Smooth muscle cell (in vitro differentiated cells): ENCODE data around the gene COL6A2. TPM values are rescaled to one million over a fixed set of nuclear protein-coding genes. Genes with fewer than 3 reads are reported as not detected.

Source experiments
- DNase-seq: peaks from one replicate; lab custom pipeline; 2025; ENCODE audit not compliant: unreplicated experiment; lab: John Stamatoyannopoulos, UW
- H2AFZ ChIP-seq: fragments of 200-600 bp; sonication (generic); 2 replicates; pipeline ENCODE4 v1.6.0; 2016; ENCODE audit warnings: antibody characterized with exemption, low read depth, mild to moderate bottlenecking
- H3F3A ChIP-seq: fragments of 200-600 bp; sonication (generic); 2 replicates; pipeline ENCODE4 v1.6.0; 2017; ENCODE audit warnings: antibody characterized with exemption, low read depth
- H3K27ac ChIP-seq: fragments of 200-600 bp; sonication (generic); 2 replicates; pipeline ENCODE4 v1.5.1; 2016; ENCODE audit warnings: low read depth, mild to moderate bottlenecking
- H3K27me3 ChIP-seq: fragments of 200-600 bp; sonication (generic); 2 replicates; pipeline ENCODE4 v1.6.1; 2016; ENCODE audit warnings: low read depth, mild to moderate bottlenecking
- H3K36me3 ChIP-seq: fragments of 200-600 bp; sonication (generic); 2 replicates; pipeline ENCODE4 v1.5.1; 2016; ENCODE audit warnings: low read depth
- H3K4me1 ChIP-seq: fragments of 200-600 bp; sonication (generic); 2 replicates; pipeline ENCODE4 v1.5.1; 2016; ENCODE audit warnings: low read depth
- H3K4me2 ChIP-seq: fragments of 200-600 bp; sonication (generic); 2 replicates; pipeline ENCODE4 v1.6.0; 2016; ENCODE audit warnings: mild to moderate bottlenecking
- H3K4me3 ChIP-seq: fragments of 200-600 bp; sonication (generic); 2 replicates; pipeline ENCODE4 v1.5.1; 2016; ENCODE audit warnings: mild to moderate bottlenecking
- H3K79me2 ChIP-seq: fragments of 200-600 bp; sonication (generic); 2 replicates; pipeline ENCODE4 v1.6.0; 2016; ENCODE audit warnings: low read depth, mild to moderate bottlenecking
- H3K9ac ChIP-seq: fragments of 200-600 bp; sonication (generic); 2 replicates; pipeline ENCODE4 v1.6.0; 2016; ENCODE audit warnings: low read depth
- H3K9me3 ChIP-seq: fragments of 200-600 bp; sonication (generic); replicated peaks from 2 replicates; pipeline ENCODE4 v1.5.1; 2016; ENCODE audit warnings: low read depth
- H4K20me1 ChIP-seq: fragments of 200-600 bp; sonication (generic); 2 replicates; pipeline ENCODE4 v1.6.0; 2016; ENCODE audit warnings: low read depth
- CTCF ChIP-seq: fragments of 200-600 bp; sonication (generic); IDR thresholded peaks from 2 replicates; pipeline ENCODE4 v1.5.1; 2017; ENCODE audit warnings: borderline replicate concordance, mild to moderate bottlenecking, antibody characterized with exemption; ENCODE audit not compliant: insufficient read depth, poor library complexity, severe bottlenecking
- WGBS: methylation state at CpG from one replicate; pipeline ENCODE4 v1.1.7; 2016; ENCODE audit warnings: low lambda C conversion rate; 5-methylcytosine and 5-hydroxymethylcytosine counted together
- polyA plus RNA-seq: library from polyadenylated mRNA; unstranded; fragments of >200 nt; fragmentation: Nextera tagmentation; extraction: Ambion mirVana; gene quantifications from 2 replicates; pipeline ENCODE4 v1.2.1, GENCODE V29; 2016
- total RNA-seq: library from RNA; depleted of rRNA; stranded (reverse); fragments of >200 nt; gene quantifications from 2 replicates; pipeline ENCODE4 v1.2.3, GENCODE V29; 2014

COL6A2 gene
- total and polyA plus RNA-seq, 2 experiments from 2014 or later: 1,570 to 4,089 TPM

GRCh38 chr21:46113497-46114176 is 15.7 kb downstream of the COL6A2 start:
- Histone ChIP-seq H3K27ac (peak overlapping the region; percentile 19), H3K9ac (no peak overlapping the region), H2AFZ (no peak overlapping the region), H3K36me3 (peaks cover 13% of the 10 kb centered on the region), H3K79me2 (peaks cover 97% of the 10 kb centered on the region), H3F3A (peaks cover 39% of the 10 kb centered on the region), H3K9me3 (no peaks in the 10 kb centered on the region), H3K27me3 (no peaks in the 10 kb centered on the region), H4K20me1 (peaks cover 98% of the 10 kb centered on the region), H3K4me1 (no peaks in the 10 kb centered on the region), H3K4me3 (no peak overlapping the region), H3K4me2 (no peak overlapping the region)
- 98% methylated on average over 16 of the region's 16 CpGs for WGBS
- no peak for DNase-seq
- no peak for TF ChIP-seq CTCF

DNA sequence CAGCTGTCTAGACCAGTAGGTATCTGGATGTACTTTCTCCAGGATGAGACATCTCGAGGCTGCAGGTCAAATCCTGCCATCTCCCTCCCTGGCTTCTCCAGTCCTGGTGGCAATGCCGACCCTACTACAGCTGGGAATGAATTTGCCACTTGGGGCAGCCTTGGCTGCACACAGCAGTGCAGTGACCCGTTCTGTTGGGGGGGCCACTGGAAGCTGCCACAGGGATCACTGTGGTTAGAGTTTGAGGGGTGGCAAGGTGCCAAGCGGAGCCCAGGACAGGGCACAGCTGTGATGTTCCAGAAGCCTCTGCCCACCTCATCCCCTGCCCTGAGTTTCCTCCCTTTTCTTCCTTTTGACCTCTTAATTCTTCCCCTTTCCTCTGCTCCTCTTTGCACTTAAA is 17.1 kb downstream of the COL6A2 start:
- H3K4me2 ChIP-seq: no peak overlapping the region
- 97% methylated on average over 4 of the region's 4 CpGs for WGBS
- H3K4me1 ChIP-seq: no peaks in the 10 kb centered on the region
- peaks cover 41% of the 10 kb centered on the region for H3F3A ChIP-seq
- no peak overlapping the region for H2AFZ ChIP-seq
- peaks cover 13% of the 10 kb centered on the region for H3K36me3 ChIP-seq
- no peak overlapping the region for H3K4me3 ChIP-seq
- no peaks in the 10 kb centered on the region for H3K27me3 ChIP-seq
- no peaks in the 10 kb centered on the region for H3K9me3 ChIP-seq
- H3K27ac ChIP-seq: peak overlapping the region; percentile 54
- peaks cover 98% of the 10 kb centered on the region for H4K20me1 ChIP-seq
- no peak for TF ChIP-seq CTCF
- H3K9ac ChIP-seq: no peak overlapping the region
- peaks cover 90% of the 10 kb centered on the region for H3K79me2 ChIP-seq
- DNase-seq: no peak

GRCh38 chr21:46115441-46116188 is 17.7 kb downstream of the COL6A2 start:
- Histone ChIP-seq H3K27me3 (no peaks in the 10 kb centered on the region), H3K36me3 (peaks cover 13% of the 10 kb centered on the region), H3K9me3 (no peaks in the 10 kb centered on the region), H4K20me1 (peaks cover 98% of the 10 kb centered on the region), H3K9ac (no peak overlapping the region), H3K27ac (peak overlapping the region; percentile 54), H3K4me2 (no peak overlapping the region), H2AFZ (no peak overlapping the region), H3K4me3 (no peak overlapping the region), H3K4me1 (no peaks in the 10 kb centered on the region), H3K79me2 (peaks cover 88% of the 10 kb centered on the region), H3F3A (peaks cover 47% of the 10 kb centered on the region)
- DNase-seq: no peak
- no peak for TF ChIP-seq CTCF
- WGBS: 97% methylated on average over 17 of the region's 17 CpGs
